ENCODE results near the gene SLC27A4.

DNA sequence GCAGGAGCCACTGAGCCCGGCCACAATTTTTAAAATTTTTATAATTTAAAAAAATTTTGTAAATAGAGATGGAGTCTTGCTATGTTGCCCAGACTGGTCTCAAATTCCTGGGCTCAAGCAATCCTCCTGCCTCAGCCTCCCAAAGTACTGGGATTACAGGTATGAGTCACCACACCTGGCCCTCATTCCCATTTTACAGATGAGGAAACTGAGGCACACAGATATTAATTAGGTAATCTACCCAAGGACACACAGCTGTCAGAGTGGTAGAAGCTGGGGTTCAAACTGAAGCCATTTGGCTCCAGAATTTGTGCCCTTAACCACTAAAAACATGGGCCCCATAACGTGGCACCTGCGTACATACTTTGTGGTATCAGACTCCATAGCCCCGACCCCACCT lies 25.6 kb upstream of the SLC27A4 start:
- TF ChIP-seq, protein P1, sequence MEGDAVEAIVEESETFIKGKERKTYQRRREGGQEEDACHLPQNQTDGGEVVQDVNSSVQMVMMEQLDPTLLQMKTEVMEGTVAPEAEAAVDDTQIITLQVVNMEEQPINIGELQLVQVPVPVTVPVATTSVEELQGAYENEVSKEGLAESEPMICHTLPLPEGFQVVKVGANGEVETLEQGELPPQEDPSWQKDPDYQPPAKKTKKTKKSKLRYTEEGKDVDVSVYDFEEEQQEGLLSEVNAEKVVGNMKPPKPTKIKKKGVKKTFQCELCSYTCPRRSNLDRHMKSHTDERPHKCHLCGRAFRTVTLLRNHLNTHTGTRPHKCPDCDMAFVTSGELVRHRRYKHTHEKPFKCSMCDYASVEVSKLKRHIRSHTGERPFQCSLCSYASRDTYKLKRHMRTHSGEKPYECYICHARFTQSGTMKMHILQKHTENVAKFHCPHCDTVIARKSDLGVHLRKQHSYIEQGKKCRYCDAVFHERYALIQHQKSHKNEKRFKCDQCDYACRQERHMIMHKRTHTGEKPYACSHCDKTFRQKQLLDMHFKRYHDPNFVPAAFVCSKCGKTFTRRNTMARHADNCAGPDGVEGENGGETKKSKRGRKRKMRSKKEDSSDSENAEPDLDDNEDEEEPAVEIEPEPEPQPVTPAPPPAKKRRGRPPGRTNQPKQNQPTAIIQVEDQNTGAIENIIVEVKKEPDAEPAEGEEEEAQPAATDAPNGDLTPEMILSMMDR (IDR thresholded peaks at IDR 0.05), result no peak
- no peak for TF ChIP-seq POLR2AphosphoS5 (IDR thresholded peaks at IDR 0.05)
- no peak for TF ChIP-seq POLR2A (IDR thresholded peaks at IDR 0.05)
- no peak for TF ChIP-seq EP300 (IDR thresholded peaks at IDR 0.05)
